DMS153 (cell line): ENCODE data around the gene OSBPL5.

ENCODE experiments used
- DNase-seq: peaks from one replicate; lab custom pipeline; 2025; lab: John Stamatoyannopoulos, UW

OSBPL5 gene

DNA sequence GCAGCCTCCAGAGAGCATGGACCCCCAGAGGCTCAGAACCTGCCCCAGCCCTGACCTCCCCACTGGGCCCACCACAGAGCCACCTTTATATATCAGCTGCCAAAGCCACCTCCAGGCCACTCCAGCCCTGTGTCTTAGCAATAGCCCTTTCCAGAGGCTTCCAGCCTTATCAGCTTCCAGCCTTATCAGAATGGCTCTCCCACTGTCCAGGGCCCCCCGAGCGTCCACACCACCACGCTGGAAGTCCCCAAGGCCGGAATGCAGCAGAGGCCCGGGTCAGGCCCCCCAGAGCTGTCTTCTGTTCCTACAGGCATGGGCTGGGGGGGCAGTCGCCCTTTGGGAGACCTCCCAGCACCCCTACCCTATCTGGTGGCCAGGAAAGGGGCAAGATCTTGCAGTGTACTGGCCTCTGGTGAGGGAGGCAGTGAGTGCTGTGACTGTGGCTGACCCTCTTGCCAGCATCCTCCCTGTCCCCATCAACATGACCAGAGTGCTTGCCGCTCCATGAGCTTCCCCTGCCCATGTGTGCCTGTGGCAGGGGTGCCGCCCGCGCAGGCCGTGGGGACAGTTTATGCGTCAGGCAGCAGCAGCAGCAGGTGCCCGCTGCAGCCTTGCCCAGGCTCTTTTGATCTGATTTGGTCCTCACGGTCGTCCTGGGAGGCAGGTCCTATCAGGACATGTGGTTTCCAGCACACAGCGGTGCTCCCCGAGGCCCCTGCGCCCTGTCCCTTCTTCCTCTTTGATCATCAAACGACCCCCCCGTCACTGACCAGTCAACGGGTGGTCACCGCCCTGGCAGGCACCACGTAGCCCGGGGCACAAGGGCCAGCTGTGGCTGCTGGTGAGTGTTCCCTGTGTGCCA lies 15.9 kb downstream of the OSBPL5 start:
- no peak for DNase-seq

DNA sequence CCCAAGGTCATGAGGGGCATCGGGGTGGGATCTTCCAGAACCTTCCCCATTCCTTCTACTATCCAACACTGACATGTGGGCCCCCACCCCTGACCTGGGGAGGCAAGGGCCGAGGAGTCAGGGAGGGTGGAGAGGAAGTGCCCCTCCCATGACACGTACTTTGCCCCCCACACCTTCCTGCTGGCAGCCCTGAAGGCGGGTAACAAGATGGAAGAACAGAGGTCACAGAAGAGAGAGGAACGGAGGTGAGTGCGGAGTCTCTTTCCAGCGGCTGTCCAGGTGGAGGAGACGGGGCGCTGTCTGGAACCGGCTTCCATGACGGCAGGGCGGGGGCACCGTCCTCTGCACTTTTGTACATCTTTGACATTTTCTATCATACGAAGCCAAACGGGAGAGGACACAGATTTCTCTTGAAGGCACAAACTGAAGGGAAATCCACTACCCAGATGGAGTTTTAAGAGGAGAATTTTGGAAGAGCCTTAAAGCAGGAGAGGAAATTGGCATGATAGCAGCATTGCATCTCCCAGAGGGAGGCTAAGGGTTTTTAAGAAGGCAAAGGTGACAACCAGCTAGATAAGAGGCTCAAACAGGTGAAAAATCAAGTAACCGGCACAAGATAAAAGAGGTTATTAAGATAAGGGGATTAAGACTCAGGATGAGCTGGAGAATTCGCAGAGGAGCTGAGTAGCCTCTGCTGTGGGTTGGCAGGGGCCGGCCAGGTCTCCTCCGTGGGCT lies 16.7 kb downstream of the OSBPL5 start:
- no peak for DNase-seq

DNA sequence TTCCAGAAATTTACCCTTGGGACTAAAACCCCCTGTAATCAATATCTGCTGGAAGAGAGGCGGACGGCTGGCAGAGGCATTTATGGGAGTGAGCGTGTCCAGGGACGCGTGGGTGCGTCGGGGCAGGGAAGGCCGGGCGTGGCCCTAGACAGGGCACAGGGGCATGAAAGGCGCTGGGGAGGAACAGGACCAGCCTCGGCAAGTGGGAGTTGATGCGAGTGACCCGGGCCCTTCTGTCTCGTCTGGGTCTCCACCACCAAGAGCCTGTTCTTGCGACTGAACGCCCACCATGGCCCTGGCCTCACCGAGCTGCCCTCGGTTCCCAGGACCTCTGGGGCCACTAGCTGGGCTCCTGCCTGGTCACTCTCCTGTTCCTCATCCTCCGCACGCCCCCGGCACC lies 17.5 kb downstream of the OSBPL5 start:
- no peak for DNase-seq

DNA sequence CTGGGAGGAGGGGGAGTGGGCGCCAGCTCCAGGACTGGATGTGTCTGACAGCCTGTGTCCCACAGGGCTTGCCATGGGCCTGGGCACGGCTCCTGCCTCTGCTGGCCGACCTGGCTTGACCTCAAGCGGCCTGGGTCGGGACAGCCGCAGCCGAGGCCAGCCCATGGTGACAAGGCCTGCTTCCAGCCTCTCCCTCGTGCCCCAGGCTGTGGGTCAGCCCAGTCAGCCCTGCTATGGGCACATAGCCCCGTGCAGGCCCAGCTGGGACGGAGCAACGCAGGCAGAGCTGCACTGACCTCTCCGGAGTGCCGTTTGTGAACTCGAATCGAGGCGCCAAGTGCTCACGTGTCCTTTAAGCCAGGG lies 17.9 kb downstream of the OSBPL5 start:
- no peak for DNase-seq

- no peak for DNase-seq
These were observed 18.4 kb downstream of the OSBPL5 start for GRCh38 chr11:3146612-3147256.

DNA sequence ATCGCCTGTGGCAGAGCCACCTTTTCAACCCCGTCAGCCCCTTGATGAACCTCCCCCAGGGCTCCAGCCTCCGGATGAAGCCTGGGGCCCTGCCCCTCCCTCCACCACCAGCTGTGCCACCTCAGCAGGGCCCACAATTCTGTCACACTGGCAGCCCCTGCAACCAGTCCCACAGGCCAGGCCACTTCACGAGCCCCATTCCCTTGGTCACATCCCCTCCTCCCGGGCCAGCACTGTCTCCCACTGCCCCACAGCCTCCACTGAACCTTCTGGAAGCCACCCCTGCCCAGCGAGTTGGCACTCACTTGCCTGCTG lies 19.9 kb downstream of the OSBPL5 start:
- no peak for DNase-seq

DNA sequence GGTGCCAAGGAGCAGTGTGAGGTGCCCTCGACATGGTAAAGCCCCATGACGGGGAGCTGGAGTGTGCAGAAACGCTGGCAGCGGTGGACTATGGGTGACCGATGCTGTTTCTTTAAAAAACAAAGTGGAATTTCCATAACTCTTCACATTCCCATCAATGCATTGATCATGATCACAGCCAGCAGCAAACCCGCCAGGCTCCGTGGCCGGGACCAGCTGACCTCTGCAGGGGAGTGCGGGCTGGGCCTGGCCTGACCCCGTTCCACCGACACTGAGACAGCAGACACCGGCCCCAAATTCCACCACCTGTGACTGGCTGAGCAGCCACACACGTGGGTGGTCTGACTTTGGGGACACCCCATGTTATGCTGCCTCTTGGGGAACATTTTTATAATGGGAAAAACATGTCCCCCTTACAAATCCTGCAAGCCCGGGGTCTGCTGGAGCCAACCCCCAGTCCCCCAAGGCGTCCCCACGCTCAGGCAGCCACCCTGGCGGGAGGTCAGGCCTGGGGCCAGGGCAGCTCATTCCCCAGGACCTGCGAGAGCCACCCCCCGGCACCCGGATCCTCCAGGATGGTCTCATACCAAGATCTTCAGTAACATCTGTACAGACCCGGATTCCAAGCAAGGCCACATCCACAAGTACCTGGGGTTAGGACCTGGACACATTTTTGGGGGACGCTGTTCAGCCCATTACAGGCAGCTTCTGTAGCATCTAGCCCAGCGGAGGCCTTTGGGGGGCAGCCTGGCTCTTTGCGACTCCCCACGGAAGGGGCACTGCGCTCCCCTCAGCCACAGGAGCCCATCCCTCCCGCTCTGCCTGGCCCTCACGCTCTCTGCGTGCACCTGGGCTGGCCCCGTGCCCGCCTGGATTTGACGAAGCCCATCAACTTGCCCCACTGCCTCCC lies 20.6 kb downstream of the OSBPL5 start:
- DNase-seq, result no peak

GRCh38 chr11:3143136-3143880 lies 21.8 kb downstream of the OSBPL5 start:
- DNase-seq, result no peak

DNA sequence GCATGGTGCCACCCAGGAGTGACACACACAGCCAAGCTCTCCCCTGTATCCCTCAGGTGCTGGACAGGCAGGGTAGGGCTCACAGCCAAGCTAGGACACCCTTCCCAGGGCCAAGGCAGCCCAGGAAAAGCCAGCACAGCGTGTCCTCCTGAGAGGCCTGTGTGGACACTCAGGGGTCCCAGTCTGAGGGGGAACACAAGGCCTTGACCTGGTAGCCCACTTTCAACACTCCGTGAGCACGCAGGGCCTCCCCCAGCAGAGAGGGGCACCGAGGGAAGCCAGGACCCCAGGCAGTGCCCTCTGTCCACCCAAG lies 24.9 kb downstream of the OSBPL5 start:
- no peak for DNase-seq

DNA sequence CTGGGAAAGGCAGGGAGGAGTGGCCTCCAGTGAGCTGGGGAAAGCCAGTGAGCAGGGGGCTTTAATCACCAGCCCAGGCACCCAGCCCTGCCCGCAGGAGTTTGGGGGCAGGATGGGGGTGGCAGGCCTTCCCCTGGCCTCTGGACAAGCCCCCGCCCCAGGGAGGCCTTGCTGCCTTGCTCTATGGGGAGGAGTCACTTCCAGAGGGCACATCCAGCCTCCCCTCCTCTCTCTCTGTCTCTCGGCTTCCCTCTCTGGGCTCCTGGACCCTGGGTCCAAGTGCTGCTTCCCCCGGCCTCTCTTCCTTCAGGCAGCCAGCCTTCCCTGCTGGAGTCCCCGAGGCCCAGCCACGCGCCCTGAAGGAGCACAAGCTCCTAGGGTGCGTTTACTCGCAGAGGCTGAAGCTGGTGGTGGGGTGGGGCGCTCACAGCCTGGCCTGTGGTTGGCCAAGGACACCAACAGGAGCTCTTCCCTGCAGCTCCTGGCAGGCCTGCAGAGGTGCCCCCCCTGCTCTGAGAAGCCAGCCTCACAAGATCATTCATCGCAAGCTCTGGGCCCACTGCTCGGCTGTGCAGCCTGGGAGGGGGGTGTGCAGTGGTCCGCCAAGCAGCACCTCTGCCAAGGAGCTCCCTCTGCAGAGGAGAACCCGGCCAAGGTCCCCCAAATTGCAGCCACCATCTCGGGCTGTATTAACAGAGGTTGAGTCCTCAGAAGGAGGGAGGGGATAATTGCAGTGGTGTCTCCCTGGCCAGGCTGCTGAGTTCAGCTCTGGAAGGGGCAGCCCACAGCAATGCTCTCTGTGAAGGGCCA lies 25.4 kb downstream of the OSBPL5 start:
- DNase-seq, result no peak

- no peak for DNase-seq
These were observed 26.0 kb downstream of the OSBPL5 start for GRCh38 chr11:3139086-3139440.

GRCh38 chr11:3138178-3139085 lies 26.7 kb downstream of the OSBPL5 start:
- DNase-seq, result no peak

DNA sequence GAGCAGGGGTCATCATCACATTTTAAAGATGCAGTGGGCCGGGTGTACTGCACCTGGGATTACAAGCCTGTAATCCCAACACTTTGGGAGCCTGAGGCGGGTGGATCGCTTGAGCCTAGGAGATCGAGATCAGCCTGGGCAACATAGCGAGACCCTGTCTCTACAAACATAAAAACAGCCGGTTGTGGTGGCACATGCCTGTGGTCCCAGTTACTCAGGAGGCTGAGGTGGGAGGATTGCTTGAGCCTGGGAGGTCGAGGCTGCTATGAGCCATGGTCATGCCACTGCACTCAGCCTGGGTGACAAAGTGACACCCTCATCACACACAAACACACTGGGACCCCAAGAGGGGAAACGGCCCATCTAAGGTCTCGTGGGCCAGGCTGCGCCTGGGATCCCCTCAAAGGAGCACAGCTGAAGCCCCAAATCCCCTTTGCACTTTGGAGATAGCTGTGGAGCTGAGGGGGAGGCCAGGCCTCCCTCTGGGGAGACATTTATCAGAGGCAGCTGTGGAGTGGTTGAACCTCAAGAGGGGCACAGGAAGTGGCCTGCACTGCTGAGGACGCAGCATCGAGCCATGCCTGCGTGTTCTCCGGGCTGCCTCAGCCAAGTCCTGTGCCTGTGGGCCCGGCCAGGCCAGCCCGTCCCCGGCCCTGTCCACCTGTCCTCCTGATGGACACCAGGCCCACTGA lies 27.5 kb downstream of the OSBPL5 start:
- no peak for DNase-seq

DNA sequence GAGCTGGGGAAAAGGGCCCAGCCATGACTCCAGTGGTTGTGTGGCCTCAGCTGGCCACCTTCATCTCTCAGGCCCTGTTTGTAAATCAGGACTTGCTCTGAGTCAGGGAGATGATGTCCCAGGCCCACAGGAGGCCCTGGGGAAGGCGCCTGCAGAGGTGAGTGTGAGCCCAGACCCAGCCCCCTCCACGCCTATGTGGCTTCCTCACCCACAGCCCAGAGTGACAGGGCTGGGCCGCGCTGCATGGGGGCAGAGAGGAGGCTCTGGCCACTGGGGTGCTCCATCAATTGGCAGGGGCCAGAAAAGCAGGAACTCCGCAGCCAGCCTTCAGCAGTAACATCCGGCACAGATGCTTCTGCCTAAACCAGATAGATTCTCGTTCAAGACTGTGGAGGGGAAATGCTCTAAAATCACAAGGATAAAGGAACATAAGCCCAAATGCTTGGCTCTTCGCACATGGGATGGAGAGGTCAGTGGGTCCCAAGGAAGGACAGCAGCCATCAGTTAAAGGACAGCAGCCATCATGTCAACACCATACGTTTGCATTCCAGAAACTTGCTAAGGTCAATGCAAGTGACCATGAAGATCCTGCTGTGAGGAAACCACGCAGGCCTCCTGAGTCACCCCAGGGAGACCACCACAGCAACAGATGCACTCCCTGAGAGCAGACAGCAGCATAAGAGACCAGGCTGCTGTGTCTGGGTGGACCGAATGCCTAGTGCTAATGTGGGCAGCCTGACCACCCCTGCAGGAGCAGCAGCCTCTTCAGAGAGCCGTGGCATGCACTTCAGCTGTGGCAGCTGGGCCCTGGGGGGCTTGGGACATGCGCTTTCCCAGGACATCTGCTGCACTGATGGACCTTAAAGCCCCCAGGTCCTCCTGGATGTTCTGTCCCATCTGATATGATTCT lies 28.3 kb downstream of the OSBPL5 start:
- DNase-seq, result no peak

DNA sequence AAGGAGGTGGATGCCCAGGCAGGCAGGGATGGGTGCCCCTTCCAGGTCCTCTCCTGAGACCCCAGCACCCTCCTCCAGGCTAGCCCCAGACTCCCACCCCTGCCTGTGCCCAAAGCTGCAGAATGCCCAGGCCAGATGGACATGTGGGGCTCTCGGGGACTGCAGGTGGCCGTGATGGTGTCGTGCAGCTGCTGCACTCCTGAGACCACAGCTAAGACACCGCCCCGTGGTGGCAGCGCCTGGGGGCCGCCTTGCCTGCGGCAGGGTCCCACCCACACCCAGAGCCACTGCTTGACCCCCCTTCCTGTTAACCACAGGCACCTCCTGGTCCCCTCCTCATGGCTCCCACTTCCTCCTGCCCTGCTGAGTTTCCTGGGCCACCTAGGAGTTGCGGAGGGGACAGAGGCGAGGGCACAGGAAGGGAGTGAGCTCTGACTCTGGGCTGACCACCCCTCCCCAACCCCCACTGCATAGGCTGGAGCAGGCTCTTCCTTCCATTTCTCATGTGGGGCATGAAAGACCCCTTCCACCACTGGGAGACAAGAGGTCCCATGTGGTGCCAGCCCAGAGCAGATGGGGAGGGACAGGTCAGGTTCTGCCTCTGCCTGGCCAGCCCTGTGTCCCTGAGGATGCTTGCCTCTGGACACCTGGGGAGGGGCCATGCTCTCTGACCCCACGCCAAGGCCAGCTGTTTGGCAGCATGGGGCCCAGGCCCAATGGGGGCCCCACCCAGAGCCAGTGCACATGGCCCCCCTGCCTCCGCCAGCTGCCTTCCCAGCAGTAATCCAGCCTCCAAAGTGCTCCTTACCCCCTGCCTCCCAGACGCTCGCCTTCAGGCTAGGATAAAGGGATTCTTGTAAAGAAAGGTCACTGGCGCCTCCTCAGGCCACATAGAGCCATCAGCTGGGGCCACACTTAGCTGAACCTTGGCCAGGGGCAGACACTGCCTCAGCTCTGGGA lies 29.3 kb downstream of the OSBPL5 start:
- no peak for DNase-seq

- DNase-seq, result no peak
These were observed 30.2 kb downstream of the OSBPL5 start for GRCh38 chr11:3134651-3135480.
